Vagina (tissue), 2 donors: Measurements from ENCODE around the gene DNAJC16.

Experiments
- POLR2A ChIP-seq, 2 donors: fragments of 450-650 bp; IDR thresholded peaks; one replicate each; pipeline ENCODE4 v1.6.1; 2017; ENCODE audit warnings: antibody characterized with exemption in 2 of 2, mild to moderate bottlenecking in 2 of 2, moderate library complexity in 2 of 2
- POLR2AphosphoS5 ChIP-seq, 2 donors: sonication (generic); formaldehyde crosslinking; IDR thresholded peaks; one replicate each; pipeline ENCODE4 v1.9.0; 2017; ENCODE audit warnings: antibody characterized with exemption in 2 of 2, mild to moderate bottlenecking in 2 of 2, low read depth in 1 of 2; ENCODE audit not compliant: insufficient read depth in 1 of 2
- TF ChIP-seq, protein P1 (sequence below), 3 experiments: fragments of 450-650 bp in 2 of 3; fragments of 200-600 bp in 1 of 3; sonication (generic) in 1 of 3; IDR thresholded peaks; one replicate each; pipeline ENCODE4 v1.5.1; 2017 to 2019; ENCODE audit warnings: antibody characterized with exemption in 3 of 3, mild to moderate bottlenecking in 2 of 3, moderate library complexity in 2 of 3

DNA sequence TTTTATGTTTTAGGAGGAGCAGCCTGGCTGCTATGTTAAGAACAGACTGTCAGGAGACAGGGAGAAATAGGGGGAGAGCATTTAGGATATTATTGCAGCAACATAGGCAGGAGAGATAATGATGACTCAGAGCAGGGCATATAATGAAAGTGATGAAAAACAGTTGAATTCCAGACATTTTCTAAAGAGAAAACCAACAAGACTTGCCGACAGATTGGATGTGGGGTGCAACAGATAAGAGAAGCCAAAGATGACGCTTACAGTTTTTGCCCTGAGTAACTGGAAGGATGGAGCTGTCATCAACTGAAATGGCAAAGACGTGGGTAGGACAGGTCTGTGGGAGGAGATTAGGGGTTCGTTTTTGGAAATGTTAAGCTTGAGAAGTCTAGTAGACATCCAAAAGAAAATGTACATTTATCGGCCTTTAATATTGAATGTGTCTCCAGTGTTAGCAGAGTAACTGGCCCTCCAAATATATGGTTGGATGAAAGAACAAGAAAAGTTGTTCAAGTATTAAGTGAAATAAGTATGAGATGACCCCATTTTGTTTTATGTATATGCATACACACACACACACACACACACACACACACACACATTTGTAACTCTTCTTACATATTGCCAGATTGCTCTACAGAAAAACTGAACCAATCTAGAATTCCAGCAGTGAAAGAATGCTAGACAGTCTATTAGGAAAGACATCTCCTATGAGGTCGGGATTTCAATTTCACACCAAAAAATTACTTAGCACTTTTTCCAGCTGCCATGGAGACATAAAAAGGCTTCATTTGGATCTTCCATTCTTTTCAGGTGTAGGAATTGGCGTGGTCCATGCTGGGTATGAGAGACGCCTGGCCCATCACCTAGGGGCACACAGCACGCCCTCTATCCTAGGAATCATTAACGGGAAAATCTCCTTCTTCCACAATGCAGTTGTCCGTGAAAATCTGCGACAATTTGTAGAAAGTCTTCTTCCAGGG, 17.2 kb downstream of the DNAJC16 start:
- TF ChIP-seq, protein P1, sequence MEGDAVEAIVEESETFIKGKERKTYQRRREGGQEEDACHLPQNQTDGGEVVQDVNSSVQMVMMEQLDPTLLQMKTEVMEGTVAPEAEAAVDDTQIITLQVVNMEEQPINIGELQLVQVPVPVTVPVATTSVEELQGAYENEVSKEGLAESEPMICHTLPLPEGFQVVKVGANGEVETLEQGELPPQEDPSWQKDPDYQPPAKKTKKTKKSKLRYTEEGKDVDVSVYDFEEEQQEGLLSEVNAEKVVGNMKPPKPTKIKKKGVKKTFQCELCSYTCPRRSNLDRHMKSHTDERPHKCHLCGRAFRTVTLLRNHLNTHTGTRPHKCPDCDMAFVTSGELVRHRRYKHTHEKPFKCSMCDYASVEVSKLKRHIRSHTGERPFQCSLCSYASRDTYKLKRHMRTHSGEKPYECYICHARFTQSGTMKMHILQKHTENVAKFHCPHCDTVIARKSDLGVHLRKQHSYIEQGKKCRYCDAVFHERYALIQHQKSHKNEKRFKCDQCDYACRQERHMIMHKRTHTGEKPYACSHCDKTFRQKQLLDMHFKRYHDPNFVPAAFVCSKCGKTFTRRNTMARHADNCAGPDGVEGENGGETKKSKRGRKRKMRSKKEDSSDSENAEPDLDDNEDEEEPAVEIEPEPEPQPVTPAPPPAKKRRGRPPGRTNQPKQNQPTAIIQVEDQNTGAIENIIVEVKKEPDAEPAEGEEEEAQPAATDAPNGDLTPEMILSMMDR (IDR thresholded peaks at IDR 0.05) = no peak
- no peak for TF ChIP-seq POLR2A (IDR thresholded peaks at IDR 0.05)
- TF ChIP-seq POLR2AphosphoS5 (IDR thresholded peaks at IDR 0.05; ENCODE audit: insufficient read depth in 1 of 2, low read depth in 1 of 2) = no peak
